Measurements from ENCODE around the gene HPS3. TPM values are rescaled to one million over a fixed set of nuclear protein-coding genes. Genes with fewer than 3 reads are reported as not detected.
A peak's percentile ranks its signal among the peaks of the same experiment; 100 is the strongest.

Gene HPS3
- polyA plus RNA-seq, 2 of the 4 experiments (the other 2 are of a cell fraction) = 28.4 to 48.0 TPM

GRCh38 chr3:149179220-149179619 is 49.8 kb downstream of the HPS3 start:
- ATAC-seq (peak; percentile 41 to 48; a peak in 5 of 6 replicates), FAIRE-seq (no peak), DNase-seq (ENCODE audit: low read depth in 1 of 2, low spot score in 1 of 2) (peak in 1 of 2 experiments; percentile 20)
- H3K4me3 ChIP-seq = no peak overlapping the region
- H3K4me2 ChIP-seq = peak overlapping the region; percentile 63
- POLR2A ChIA-PET = interaction anchor here (1.0 to 1.8 kb wide), 3 partner anchors 37 to 69 kb away, joined by 3 to 17 read pairs (median 13); partner anchors contain the start of gene HPS3
- peaks cover 9% of the 10 kb centered on the region; the same call in 2 of the 3 replicates for H3K9me3 ChIP-seq
- H3K27ac ChIP-seq = peak overlapping the region; percentile 73 to 86
- H3K4me1 ChIP-seq = peaks cover 34% of the 10 kb centered on the region
- TF ChIP-seq JUNB (IDR thresholded peaks at IDR 0.05) = peak; percentile 69
- 0 out of 2 replicates have a peak, but pooled peaks have one; percentile 65 for TF ChIP-seq FOSB (CRISPR knock-in tag; IDR thresholded peaks at IDR 0.05)
- peak; percentile 58 to 67 for TF ChIP-seq CEBPB (IDR thresholded peaks at IDR 0.05)
- TF ChIP-seq CHD2 (IDR thresholded peaks at IDR 0.05; ENCODE audit: low read length, partially characterized antibody) = no peak
- TF ChIP-seq EP300 (IDR thresholded peaks at IDR 0.05) = peak; percentile 23 to 43; a peak in 2 of 5 replicates
- no peak for TF ChIP-seq HEYL (CRISPR knock-in tag; IDR thresholded peaks at IDR 0.05)
- TF ChIP-seq GATA3 (IDR thresholded peaks at IDR 0.05; ENCODE audit: borderline replicate concordance) = peak; percentile 30; the same call in 1 of the 2 replicates
- peak; percentile 23; the same call in 1 of the 2 replicates for TF ChIP-seq FOSL2 (IDR thresholded peaks at IDR 0.05)
- peak; percentile 73 for TF ChIP-seq FOSL2 (CRISPR knock-in tag; IDR thresholded peaks at IDR 0.05)
- no peak for TF ChIP-seq ZSCAN20 (CRISPR knock-in tag; IDR thresholded peaks at IDR 0.05)
- TF ChIP-seq CBX8 (IDR thresholded peaks at IDR 0.05) = no peak
- 14% methylated on average over 1 of the region's 1 CpG for WGBS (ENCODE audit: missing lambda C conversion rate)
- CTCF ChIA-PET = interaction anchor here (0.9 to 2.6 kb wide), 8 partner anchors 8 to 224 kb away, joined by 3 to 9 read pairs (median 4); no protein-coding TSS in a partner anchor

GRCh38 chr3:149180057-149180573 is 50.7 kb downstream of the HPS3 start:
- DNase-seq (ENCODE audit: low read depth in 1 of 2, low spot score in 1 of 2) = peak; percentile 93 to 99
- H3K4me3 ChIP-seq = no peak overlapping the region
- H3K4me1 ChIP-seq = peaks cover 28% of the 10 kb centered on the region
- peak; percentile 97 for ATAC-seq
- peak overlapping the region; percentile 63 for H3K4me2 ChIP-seq
- H3K27ac ChIP-seq = peak overlapping the region; percentile 78 to 86
- FAIRE-seq = peak; percentile 87
- H3K9me3 ChIP-seq = peaks cover 9% of the 10 kb centered on the region; the same call in 2 of the 3 replicates
- WGBS (ENCODE audit: missing lambda C conversion rate) = 3% methylated on average over 7 of the region's 7 CpGs
- ChIA-PET CTCF (interaction anchor here (0.7 to 2.6 kb wide), 8 partner anchors 16 to 225 kb away, joined by 3 to 9 read pairs (median 4); no protein-coding TSS in a partner anchor), POLR2A (interaction anchor here (0.6 to 1.8 kb wide), 9 partner anchors 11 to 479 kb away, joined by 3 to 17 read pairs (median 4); partner anchors contain the start of gene HPS3)
- peak; percentile 91 for TF ChIP-seq HOXB5 (CRISPR knock-in tag; IDR thresholded peaks at IDR 0.05)
- TF ChIP-seq ZSCAN20 (CRISPR knock-in tag; IDR thresholded peaks at IDR 0.05) = peak; percentile 91
- TF ChIP-seq FOSB (CRISPR knock-in tag; IDR thresholded peaks at IDR 0.05) = no peak
- TF ChIP-seq POLR2AphosphoS2 (conservative IDR thresholded peaks at IDR 0.05; ENCODE audit: low read length) = no peak
- TF ChIP-seq RARB (CRISPR knock-in tag; IDR thresholded peaks at IDR 0.05) = peak; percentile 69; the same call in 1 of the 2 replicates
- TF ChIP-seq KDM5A (IDR thresholded peaks at IDR 0.05) = no peak
- TF ChIP-seq HOXB13 (CRISPR knock-in tag; IDR thresholded peaks at IDR 0.05; ENCODE audit: low read depth) = peak; percentile 86
- no peak for TF ChIP-seq CBX8 (IDR thresholded peaks at IDR 0.05)
- TF ChIP-seq CEBPB (IDR thresholded peaks at IDR 0.05) = peak; percentile 81 to 83
- TF ChIP-seq GATA3 (IDR thresholded peaks at IDR 0.05; ENCODE audit: borderline replicate concordance) = peak; percentile 83
- peak; percentile 98 for TF ChIP-seq MAX (IDR thresholded peaks at IDR 0.05)
- no peak for TF ChIP-seq PBX3 (IDR thresholded peaks at IDR 0.05)
- peak; percentile 56; the same call in 1 of the 2 replicates for TF ChIP-seq E2F6 (IDR thresholded peaks at IDR 0.05; ENCODE audit: borderline replicate concordance, low read depth)
- peak; percentile 37; the same call in 1 of the 2 replicates for TF ChIP-seq USF2 (IDR thresholded peaks at IDR 0.05)
- TF ChIP-seq TFCP2L1 (CRISPR knock-in tag; IDR thresholded peaks at IDR 0.05) = peak; percentile 88; the same call in 1 of the 2 replicates
- peak; percentile 87 to 93; a peak in 4 of 5 replicates for TF ChIP-seq EP300 (IDR thresholded peaks at IDR 0.05)
- peak; percentile 95 for TF ChIP-seq MYC (IDR thresholded peaks at IDR 0.05; ENCODE audit: borderline replicate concordance, low read length)
- TF ChIP-seq ZC3H11A (IDR thresholded peaks at IDR 0.05) = no peak
- peak; percentile 93 for TF ChIP-seq JUN (IDR thresholded peaks at IDR 0.05)
- TF ChIP-seq HEYL (CRISPR knock-in tag; IDR thresholded peaks at IDR 0.05) = peak; percentile 70
- peak; percentile 94 for TF ChIP-seq JUNB (IDR thresholded peaks at IDR 0.05)
- peak; percentile 90; the same call in 2 of the 3 replicates for TF ChIP-seq BCL3 (IDR thresholded peaks at IDR 0.05)
- peak in 1 of 2 experiments; percentile 51; a peak in 3 of 5 replicates for TF ChIP-seq RAD21 (conservative IDR thresholded peaks at IDR 0.05 in 1 of 2, IDR thresholded peaks at IDR 0.05 in 1 of 2)
- no peak for TF ChIP-seq CTCF (IDR thresholded peaks at IDR 0.05)
- TF ChIP-seq ESRRA (IDR thresholded peaks at IDR 0.05; ENCODE audit: borderline replicate concordance, low read length) = no peak
- TF ChIP-seq BHLHE40 (IDR thresholded peaks at IDR 0.05; ENCODE audit: low read depth, low read length) = no peak
- TF ChIP-seq FOSL2 (IDR thresholded peaks at IDR 0.05) = peak; percentile 94
- TF ChIP-seq FOSL2 (CRISPR knock-in tag; IDR thresholded peaks at IDR 0.05) = peak; percentile 97
- peak; percentile 4 for TF ChIP-seq ZFP36 (IDR thresholded peaks at IDR 0.05; ENCODE audit: borderline replicate concordance, partially characterized antibody)
